COLO668 (cell line): Measurements from ENCODE around the gene NOTCH3.

Source experiments
- DNase-seq: peaks from one replicate; lab custom pipeline; 2025; ENCODE audit not compliant: unreplicated experiment; lab: John Stamatoyannopoulos, UW

The NOTCH3 gene

GRCh38 chr19:15196360-15197005 is 4.3 kb downstream of the NOTCH3 start:
- DNase-seq, result no peak

- peak; percentile 94 for DNase-seq
These were observed 5.1 kb downstream of the NOTCH3 start for GRCh38 chr19:15195371-15196334.

- no peak for DNase-seq
These were observed 5.9 kb downstream of the NOTCH3 start for GRCh38 chr19:15194938-15195337.

GRCh38 chr19:15191982-15192381 is 8.8 kb downstream of the NOTCH3 start:
- peak; percentile 24 for DNase-seq

GRCh38 chr19:15191514-15191913 is 9.3 kb downstream of the NOTCH3 start:
- DNase-seq, result no peak

GRCh38 chr19:15188851-15189250 is 11.9 kb downstream of the NOTCH3 start:
- peak; percentile 8 for DNase-seq

- DNase-seq, result no peak
These were observed 13.5 kb downstream of the NOTCH3 start for GRCh38 chr19:15187026-15188007.

- DNase-seq, result no peak
These were observed 15.6 kb downstream of the NOTCH3 start for GRCh38 chr19:15185188-15185587.

- DNase-seq, result no peak
These were observed 16.0 kb downstream of the NOTCH3 start for GRCh38 chr19:15184776-15185175.

- peak; percentile 91 for DNase-seq
These were observed 19.4 kb downstream of the NOTCH3 start for GRCh38 chr19:15181394-15181793.

GRCh38 chr19:15180451-15181390 is 20.1 kb downstream of the NOTCH3 start:
- DNase-seq, result peak; percentile 81

- no peak for DNase-seq
These were observed 22.0 kb downstream of the NOTCH3 start for GRCh38 chr19:15178629-15179308.

- peak; percentile 90 for DNase-seq
These were observed 23.3 kb downstream of the NOTCH3 start for GRCh38 chr19:15177269-15178116.

GRCh38 chr19:15175609-15176008 is 25.2 kb downstream of the NOTCH3 start:
- DNase-seq, result no peak

GRCh38 chr19:15173746-15174404 is 26.9 kb downstream of the NOTCH3 start:
- peak; percentile 3 for DNase-seq

GRCh38 chr19:15170345-15170744 is 30.4 kb downstream of the NOTCH3 start:
- DNase-seq, result no peak

- DNase-seq, result no peak
These were observed 31.1 kb downstream of the NOTCH3 start for GRCh38 chr19:15169541-15170285.
